T47D (cell line): ENCODE results near the gene TLR6.

Source experiments
- DNase-seq, 2 experiments: peaks; one replicate each; pipeline versions ENCODE4 v3.0.0 to v3.0.0-alpha.2; 2011 to 2012; ENCODE audit warnings: low read depth in 1 of 2, low spot score in 1 of 2
- JUND ChIP-seq: IDR thresholded peaks from 2 replicates; pipeline ENCODE4 v1.6.1; 2012; ENCODE audit warnings: low read depth
- in situ Hi-C: cut with HindIII; loops from 2 replicates; pipeline ENCODE4 v1.10.0; 2016; ENCODE audit warnings: low sequenced_read_pairs, low pct_unique_long_range_greater_than_20kb

The TLR6 gene

GRCh38 chr4:38805530-38806145, 51.0 kb downstream of the TLR6 start:
- DNase-seq, result no peak
- in situ Hi-C loops, result no loop called here
- no peak for TF ChIP-seq JUND

GRCh38 chr4:38804654-38805295, 51.8 kb downstream of the TLR6 start, which contains the start of gene TLR1:
Gene TLR1, minus strand, starts transcription at chr4:38804791. Its CDS starts 5,960 bp downstream, at chr4:38798831.
- in situ Hi-C loops, result no loop called here
- no peak for TF ChIP-seq JUND
- DNase-seq, result peak in 1 of 2 experiments; percentile 54

- in situ Hi-C loops, result no loop called here
- TF ChIP-seq JUND, result no peak
- no peak for DNase-seq
These were observed 52.6 kb downstream of the TLR6 start for GRCh38 chr4:38803833-38804653.

GRCh38 chr4:38802561-38803355, 53.9 kb downstream of the TLR6 start:
- in situ Hi-C loops, result no loop called here
- TF ChIP-seq JUND, result no peak

GRCh38 chr4:38800961-38801450, 55.6 kb downstream of the TLR6 start:
- no peak for DNase-seq
- no peak for TF ChIP-seq JUND
- in situ Hi-C loops, result no loop called here

More at GRCh38 chr4:38802561-38803355, 53.9 kb downstream of the TLR6 start:
- peak in 1 of 2 experiments; percentile 23 for DNase-seq

DNA sequence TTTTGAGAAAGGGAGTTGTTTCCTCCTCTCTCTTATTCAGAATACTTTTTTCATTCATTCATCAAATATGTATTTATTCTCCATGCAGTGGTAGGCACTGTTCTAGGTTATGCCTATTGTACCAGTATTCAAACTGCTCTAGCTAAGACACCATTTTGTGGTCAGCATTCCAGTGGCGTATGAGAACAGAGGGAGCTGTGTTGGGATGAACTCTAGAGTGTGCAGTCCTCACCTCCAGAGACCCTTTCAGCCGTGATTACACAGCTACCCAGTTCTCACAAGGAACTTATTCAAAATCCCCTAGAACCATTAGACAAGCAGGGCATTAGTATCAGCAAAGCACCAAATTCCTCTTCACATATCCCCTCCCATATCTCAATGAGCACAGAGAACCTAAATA, 56.3 kb downstream of the TLR6 start:
- no peak for DNase-seq
- in situ Hi-C loops, result no loop called here
- TF ChIP-seq JUND, result no peak

DNA sequence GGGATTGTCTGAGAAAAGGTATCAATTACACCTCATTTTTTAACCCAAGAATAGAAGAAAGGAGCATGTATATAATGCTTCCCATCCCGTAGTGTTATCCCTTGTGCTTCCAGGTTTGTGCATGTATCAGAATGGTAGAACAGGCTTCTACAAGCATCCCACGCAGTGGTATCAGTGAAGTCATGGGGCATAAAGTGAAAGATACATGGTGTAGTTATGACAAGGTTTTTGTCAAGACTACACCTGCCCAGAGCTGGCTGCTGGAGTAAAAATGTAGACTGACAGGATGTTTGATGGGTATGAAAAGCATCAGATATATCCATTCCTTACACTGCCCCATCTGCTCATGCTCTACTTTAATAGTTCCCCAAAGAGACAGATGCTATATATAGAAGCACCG, 61.5 kb downstream of the TLR6 start:
- DNase-seq, result no peak
- TF ChIP-seq JUND, result no peak
- in situ Hi-C loops, result no loop called here

GRCh38 chr4:38794051-38794450, 62.6 kb downstream of the TLR6 start:
- no peak for TF ChIP-seq JUND
- no peak for DNase-seq
- in situ Hi-C loops, result no loop called here

- in situ Hi-C loops, result no loop called here
- TF ChIP-seq JUND, result no peak
- no peak for DNase-seq
These were observed 65.6 kb downstream of the TLR6 start for GRCh38 chr4:38791010-38791409.

GRCh38 chr4:38788317-38788716, 68.3 kb downstream of the TLR6 start:
- no peak for TF ChIP-seq JUND
- DNase-seq, result no peak
- in situ Hi-C loops, result no loop called here

GRCh38 chr4:38787693-38788092, 68.9 kb downstream of the TLR6 start:
- TF ChIP-seq JUND, result no peak
- in situ Hi-C loops, result no loop called here
- DNase-seq, result no peak

DNA sequence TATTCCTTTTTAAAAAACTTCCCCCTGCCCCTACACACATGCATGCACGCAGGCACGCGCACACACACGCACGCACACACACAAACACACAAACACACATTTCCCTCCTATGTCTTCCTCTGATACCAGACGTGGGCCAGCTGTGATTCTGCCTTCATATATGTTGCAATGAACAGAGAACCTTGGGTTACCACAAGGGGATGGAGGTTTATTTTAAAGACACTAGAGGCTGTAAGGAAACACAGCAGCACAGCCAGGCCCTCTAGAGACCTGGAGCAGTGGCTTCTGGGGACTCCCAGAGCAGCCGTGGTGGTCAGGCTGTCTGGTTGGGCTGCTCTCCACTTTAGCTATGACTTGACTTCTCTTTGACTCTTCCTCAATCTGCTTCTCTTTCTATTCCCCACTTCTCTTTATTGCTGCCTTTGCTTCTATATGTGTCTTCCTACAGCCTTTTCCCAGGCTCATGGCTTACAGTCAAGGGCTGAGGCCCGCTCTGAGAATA, 70.7 kb downstream of the TLR6 start:
- no peak for TF ChIP-seq JUND
- in situ Hi-C loops, result no loop called here
- DNase-seq, result no peak
